ENCODE data around the gene VAC14.
A peak's percentile ranks its signal among the peaks of the same experiment; 100 is the strongest.

The VAC14 gene

DNA sequence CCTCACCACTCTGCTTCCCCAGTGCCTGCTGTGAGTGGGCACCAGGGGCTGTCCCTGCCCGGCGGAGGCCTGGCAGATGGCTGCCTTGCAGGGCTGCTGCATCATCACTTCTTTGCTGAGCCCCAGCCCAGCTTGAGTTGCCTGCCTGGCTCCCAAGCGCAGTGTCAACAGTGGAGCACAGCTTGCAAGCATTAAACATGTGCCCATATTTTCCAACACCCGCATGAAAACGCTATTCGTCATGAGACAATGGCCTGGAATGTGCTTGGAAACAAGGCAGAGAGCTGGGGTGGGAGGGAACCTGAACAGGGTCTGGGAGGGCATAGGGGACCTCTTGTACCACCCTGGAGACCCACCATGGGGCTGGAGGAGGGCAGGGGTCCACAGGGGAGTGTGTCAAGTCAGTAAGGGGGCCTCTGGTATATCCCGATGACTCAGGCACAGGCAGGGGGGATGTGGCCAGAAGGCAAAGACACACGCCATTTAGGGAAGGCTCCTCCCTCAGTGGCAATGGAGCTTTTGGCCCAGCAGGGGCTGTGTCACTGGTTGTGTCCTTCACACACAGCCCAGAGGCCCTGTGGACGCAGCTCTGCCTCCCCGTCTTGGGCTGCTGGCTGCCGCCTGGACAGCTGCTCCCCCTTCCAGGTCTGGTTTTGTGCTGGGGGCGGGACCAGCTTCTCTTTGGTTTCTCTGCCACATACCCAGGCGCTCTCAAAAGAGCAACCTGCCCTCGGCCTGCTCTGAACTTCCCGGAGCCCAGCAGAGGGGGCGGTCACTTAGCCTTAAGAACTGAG, 97.7 kb downstream of the VAC14 start:
- peak; percentile 19 for DNase-seq

DNA sequence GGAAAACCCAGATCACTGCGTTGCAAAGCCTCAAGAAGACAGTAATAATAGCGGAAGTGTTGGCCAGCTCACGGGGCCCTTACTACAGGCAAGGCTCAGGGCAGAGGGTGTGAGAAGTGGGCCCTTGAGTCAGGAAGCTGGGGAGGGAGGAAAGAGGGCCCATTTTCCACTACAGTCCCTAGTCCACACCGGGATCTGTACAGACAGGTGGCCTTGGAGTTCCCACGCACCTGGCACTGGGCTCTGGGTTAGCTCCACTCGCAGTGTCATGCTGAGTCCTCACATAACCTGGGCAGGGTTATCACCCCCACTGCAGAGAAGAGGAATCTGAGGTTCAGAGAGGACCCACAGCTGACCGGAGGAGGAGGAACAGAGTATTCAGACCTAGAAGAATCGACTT, 98.3 kb downstream of the VAC14 start:
- DNase-seq, result no peak

GRCh38 chr16:70701998-70702397, 99.0 kb downstream of the VAC14 start:
- DNase-seq, result no peak

DNA sequence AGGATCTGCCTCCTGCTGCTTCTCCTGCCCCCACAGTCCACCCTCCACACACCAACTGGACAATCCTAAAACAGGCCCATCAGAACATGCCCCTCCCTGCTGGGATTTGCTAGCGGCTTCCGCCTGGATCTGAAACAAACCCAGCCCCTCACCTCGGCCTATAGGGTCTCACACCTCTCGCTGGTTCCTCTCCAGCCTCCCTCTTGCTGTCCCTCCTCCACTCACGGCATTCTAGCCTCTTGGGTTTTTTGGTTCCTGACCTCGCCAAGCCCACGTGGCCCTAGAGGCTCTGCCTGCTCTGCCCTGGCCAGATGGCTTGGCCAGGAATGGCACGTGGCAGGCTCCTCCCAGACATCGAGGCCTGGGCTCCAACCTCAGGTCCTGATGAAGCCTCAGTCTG, 99.4 kb downstream of the VAC14 start:
- DNase-seq, result no peak

- DNase-seq, result no peak
Observed at GRCh38 chr16:70701036-70701435, 99.9 kb downstream of the VAC14 start.

GRCh38 chr16:70700101-70701020, 100.6 kb downstream of the VAC14 start:
- peak; percentile 16 for DNase-seq

DNA sequence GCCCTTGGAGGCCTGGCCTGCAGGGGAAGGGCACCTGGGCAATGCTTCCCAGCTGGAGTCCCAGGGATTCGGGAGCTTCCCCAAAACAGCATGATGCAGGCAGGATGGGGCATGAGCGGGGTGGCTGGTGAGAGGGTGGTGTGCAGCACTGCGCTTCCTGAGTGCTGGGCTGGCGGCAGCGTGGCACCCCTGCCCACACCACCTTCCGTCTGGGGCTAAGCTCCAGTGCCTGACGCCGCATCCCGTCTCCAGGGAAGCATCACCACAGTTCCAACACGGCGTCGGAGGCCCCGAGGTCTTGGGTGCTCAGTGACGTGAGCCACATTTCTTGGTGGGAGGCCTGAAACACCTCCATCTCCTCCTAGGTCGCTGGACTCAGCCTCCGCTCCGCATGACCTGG, 101.3 kb downstream of the VAC14 start:
- DNase-seq, result no peak

DNA sequence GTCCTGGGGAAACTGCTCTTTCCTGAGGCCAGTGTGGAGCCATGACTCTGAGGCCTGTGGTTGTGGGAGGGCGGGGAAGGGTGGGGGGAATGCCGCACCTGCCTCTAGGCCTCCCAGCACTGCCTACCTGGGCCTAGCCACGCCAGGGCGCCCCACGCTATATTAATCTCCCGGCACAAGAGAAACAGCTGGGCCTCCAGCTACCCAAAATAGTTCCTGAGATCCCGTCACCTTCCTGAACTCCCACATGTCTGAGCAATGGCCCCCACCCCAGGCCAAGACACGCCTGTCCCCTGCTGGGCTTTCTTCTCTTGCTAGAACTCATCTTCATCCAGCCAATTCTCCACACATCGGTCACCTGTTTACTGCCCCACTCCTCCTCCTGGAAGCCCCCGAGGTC, 102.1 kb downstream of the VAC14 start:
- DNase-seq, result no peak

DNA sequence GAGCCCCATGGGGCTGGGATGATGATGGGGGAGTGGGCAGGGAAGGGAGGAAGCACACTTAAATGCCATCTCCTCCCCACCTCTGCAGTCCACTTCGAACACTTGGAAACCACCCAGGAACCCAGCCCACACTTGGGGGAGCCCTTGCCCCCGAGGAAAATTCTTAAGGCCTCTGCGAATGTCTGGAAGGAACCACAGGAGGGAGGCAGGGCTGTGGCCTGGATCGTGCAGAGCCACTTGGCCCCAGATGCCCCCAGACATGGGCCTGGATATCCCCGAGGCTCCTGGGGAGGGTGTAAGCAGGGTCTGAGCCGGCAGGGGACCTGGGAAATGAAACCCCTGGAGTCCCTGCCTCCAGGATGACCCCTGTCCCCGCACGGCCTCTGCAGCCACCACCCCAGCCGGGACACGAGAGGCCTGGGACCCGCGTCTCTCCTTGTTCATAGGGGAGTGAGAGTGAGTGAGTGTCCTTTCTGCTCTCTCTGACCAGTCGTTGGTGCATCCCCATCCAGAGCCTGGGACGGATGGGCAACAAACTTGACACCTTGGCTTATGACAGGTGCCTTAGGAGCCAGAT, 103.3 kb downstream of the VAC14 start:
- DNase-seq, result no peak

- no peak for DNase-seq
Observed at GRCh38 chr16:70696952-70697593, 103.9 kb downstream of the VAC14 start.

DNA sequence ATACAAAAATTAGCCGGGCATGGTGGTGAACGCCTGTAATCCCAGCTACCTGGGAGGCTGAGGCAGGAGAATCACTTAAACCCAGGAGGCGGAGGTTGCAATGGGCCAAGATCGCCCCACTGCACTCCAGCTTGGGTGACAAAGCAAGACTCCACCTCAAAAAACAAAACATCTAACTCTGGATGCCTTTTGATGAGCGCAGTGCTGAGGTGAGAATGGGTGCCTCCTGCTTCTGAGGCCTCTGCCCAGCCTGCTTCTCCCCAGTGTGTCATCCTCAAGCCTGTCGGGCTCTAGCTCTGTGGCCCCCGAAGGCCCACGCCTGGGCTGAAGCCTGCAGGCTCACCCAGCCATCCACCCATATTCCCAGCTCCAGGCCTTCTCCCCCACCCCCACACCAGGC, 104.6 kb downstream of the VAC14 start:
- no peak for DNase-seq

GRCh38 chr16:70695331-70696070, 105.5 kb downstream of the VAC14 start:
- no peak for DNase-seq

DNA sequence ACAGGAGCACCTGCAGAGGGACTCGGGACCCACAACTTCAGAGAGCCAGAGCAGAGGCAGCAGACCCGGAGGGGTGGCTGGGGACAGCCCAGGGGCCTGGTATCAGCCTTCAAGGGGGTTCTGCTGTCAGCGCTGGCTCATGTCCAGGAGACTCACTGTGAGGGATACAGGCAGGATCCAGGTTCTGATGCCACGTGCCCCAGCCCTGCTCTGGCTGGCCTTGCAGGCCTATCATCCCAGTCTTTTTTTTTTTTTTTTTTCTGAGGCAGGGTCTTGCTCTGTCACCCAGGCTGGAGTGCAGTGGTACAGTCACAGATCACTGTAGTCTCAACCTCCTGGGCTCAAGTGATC, 106.1 kb downstream of the VAC14 start:
- DNase-seq, result no peak

DNA sequence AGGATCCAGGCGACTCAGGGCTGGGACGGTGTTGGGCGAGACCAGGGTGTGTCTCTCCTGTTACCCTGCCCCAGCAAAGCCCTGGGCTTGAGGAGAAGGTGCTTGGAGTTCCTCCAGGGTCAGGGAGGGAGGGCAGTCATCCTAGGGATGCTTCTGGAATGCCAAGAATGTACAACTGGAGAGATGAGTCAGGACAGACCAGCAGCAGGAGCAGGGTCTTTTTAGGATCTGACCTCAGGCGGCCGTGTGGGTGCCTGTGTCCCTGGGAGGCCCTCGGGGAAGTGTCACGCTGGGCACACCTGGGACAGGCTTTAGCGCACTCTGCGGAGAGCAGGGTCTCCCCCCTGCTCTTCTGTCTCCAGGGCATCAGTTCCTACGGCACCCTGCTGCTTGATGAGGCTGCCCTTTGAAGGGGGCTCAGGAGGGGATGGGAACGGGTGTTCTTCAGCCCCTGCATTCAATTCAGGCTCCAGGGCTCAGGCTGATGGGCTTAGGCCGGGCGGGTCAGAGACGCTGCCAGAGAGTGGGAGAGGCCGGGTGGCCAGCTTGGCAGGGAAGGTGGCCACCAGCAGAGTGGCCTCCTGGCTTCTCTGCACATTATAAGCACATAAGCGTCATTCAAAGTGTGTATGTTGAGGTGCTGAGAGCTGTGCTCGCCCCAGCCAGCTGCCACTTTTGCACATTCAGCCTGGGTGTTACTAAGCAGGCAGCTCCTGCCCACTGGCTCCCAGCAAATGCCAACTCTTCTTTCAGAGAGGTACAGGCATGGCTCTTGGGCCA, 106.7 kb downstream of the VAC14 start:
- DNase-seq, result no peak

- no peak for DNase-seq
Observed at GRCh38 chr16:70692873-70693671, 107.9 kb downstream of the VAC14 start.

- DNase-seq, result no peak
Observed at GRCh38 chr16:70692130-70692872, 108.7 kb downstream of the VAC14 start.

DNA sequence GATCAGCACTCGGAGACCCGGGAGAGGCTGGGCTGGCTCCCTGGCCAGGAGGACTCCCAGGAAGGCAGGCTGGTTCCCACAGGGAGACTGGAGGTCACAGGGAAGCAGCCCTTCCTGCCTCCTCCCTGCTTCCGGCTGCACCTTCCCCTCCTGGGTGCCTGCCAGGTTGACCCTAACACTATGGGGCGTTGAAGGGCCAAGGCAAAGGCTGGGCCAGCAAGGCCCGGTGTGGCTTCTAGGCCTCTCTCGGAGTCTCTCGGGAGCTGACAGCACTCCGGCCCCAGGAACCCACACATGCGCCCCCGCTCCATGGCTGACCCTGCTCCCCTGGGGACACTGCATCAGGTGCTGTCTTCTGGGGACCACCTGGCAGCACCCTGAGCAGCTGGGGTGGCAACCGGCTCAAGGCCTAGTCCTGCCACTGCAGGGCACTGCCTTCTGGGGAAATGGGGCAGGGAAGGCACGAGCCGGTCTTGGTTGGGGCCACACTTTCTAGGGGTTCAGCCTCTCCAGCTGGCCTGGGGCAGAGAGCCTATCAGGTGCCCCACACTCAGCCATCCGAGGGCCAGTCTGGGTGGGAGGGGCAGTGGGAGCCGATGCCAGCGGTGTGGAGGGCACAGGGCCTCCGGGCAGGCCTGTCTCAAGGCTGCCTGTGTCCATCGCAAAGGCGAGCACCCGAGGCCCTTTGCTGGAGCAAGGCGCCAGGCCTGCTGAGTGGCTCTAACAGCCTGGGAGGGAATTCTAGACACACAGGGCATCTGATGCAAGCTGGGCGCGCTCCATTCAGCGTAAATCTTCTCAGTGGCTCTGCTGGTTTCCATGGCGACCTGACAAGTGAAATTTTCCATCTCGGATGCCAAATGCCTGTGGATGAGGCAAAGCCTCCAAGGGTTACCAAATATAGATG, 109.5 kb downstream of the VAC14 start:
- DNase-seq, result no peak

DNA sequence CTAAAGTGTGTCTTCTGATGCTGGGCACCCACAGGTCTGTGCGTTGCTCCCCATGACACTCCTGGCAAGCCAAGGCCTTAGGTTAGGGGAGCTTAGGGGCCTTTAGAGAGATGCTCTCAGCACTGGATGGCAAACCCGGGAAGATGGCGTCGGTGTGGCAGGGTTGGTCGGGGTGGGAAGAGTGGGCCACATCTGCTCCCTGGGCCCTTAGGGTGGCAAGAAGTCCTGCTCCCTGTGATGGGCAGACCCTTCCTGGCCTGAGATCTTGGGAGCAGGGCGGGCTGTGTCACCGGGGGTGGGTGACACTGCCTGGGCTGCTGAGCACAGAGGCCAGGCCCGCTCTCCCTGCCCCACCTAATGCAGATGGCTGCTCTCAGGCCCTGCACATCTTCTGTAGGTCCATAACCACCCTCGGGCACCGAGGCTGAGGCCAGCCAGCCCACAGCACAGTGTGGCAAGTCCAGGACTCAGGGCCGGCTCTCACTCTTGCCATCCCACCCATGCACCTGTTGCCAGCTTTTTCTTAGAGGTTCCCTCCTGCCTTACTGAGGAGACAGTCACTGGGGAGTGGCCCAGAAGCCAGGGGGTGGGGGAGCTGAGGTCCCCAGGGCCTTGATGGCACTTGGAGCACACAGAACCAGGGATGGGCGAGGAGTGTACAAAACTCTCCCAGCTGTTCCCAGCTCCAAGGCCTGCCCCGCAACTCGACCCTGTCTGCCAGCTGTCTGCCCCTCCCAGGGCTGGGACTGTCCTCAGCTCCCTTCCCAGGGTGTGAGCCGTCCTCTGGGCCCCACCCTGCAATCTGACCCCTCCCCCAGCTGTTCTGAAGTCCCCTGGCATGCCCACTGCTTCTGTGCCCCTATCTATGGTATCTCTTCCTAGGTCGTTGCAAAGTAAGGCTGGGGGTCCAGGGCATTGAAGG, 110.7 kb downstream of the VAC14 start:
- DNase-seq, result no peak

Measured in NCI-H345 (cell line).